Anterior cingulate cortex (tissue), 58 donors: ENCODE measurements around the gene NACAD.

ENCODE experiments used
- DNase-seq, 58 donors: peaks; one replicate each; lab custom pipeline; 2025; lab: John Stamatoyannopoulos, UW

Gene NACAD

GRCh38 chr7:45098983-45099839 is 10.4 kb upstream of the NACAD start:
- DNase-seq = no peak

- DNase-seq = no peak
Observed at GRCh38 chr7:45092931-45093235, 4.1 kb upstream of the NACAD start.

GRCh38 chr7:45092100-45092930 is 3.5 kb upstream of the NACAD start:
- DNase-seq = no peak

GRCh38 chr7:45089341-45089891 is 647 bp upstream of the NACAD start:
- DNase-seq = peak; percentile 73 to 100 (median 96)

GRCh38 chr7:45088146-45088701 is 545 bp downstream of the NACAD start:
- DNase-seq = peak in 1 of 58 donors; percentile 50

GRCh38 chr7:45087301-45088145 is 1.2 kb downstream of the NACAD start:
- DNase-seq = no peak

- peak in 46 of 58 donors; percentile 14 to 88 (median 64) for DNase-seq
Observed at GRCh38 chr7:45086331-45087065, 2.3 kb downstream of the NACAD start.

GRCh38 chr7:45085619-45086200 is 3.1 kb downstream of the NACAD start:
- no peak for DNase-seq

- DNase-seq = no peak
Observed at GRCh38 chr7:45084901-45085618, 3.7 kb downstream of the NACAD start.

GRCh38 chr7:45084336-45084735 is 4.4 kb downstream of the NACAD start:
- DNase-seq = peak in 1 of 58 donors; percentile 25

GRCh38 chr7:45082831-45083331 is 5.9 kb downstream of the NACAD start:
- no peak for DNase-seq

GRCh38 chr7:45082031-45082830 is 6.5 kb downstream of the NACAD start:
- DNase-seq = peak in 40 of 58 donors; percentile 17 to 83 (median 60)

GRCh38 chr7:45081670-45081974 is 7.1 kb downstream of the NACAD start:
- no peak for DNase-seq

GRCh38 chr7:45080958-45081669 is 7.7 kb downstream of the NACAD start:
- DNase-seq = no peak

- DNase-seq = no peak
Observed at GRCh38 chr7:45080265-45080957, 8.4 kb downstream of the NACAD start.

GRCh38 chr7:45078125-45078681 is 10.6 kb downstream of the NACAD start:
- DNase-seq = no peak
